H1 (cell line): ENCODE data around the gene PLEKHG4. TPM values are rescaled to one million over a fixed set of nuclear protein-coding genes. Genes with fewer than 3 reads are reported as not detected.

ENCODE experiments used
- TAF7 ChIP-seq: optimal IDR thresholded peaks from 2 replicates; pipeline ENCODE3; 2011; ENCODE audit warnings: low read depth, mild to moderate bottlenecking, inconsistent platforms, low read length, moderate library complexity, borderline replicate concordance
- polyA plus RNA-seq, 7 experiments: library from polyadenylated mRNA; depleted of rRNA in 3 of 7; stranded (reverse) in 5 of 7; unstranded in 2 of 7; fragments of >200 nt in 5 of 7; fragments of 200-250 nt in 2 of 7; gene quantifications; 1 replicate in 5 of 7; 2 replicates in 1 of 7; 4 replicates in 1 of 7; pipeline versions ENCODE4 v1.2.1 to v1.2.3, GENCODE V29; 2011 to 2013; ENCODE audit warnings: missing spikeins in 2 of 7, mixed read lengths in 2 of 7
- total RNA-seq: library from RNA; stranded (reverse); fragmentation: NEBNext Ultra II Directional; extraction: Animal tissue kit (Norgen Biotek cat#: 25700); gene quantifications from 2 replicates; pipeline ENCODE4 v1.2.1, GENCODE V29; 2021

Gene PLEKHG4
- total and polyA plus RNA-seq, 2 of the 8 experiments (the other 6 are each of a cell fraction or from before 2014, with no cell fraction given) = 7.7 to 11.1 TPM

- no peak for TF ChIP-seq TAF7
- TF ChIP-seq, all 59 proteins: peak for 0
Observed at GRCh38 chr16:67271446-67271845, 7.9 kb upstream of the PLEKHG4 start (continued).
